ENCODE data around the gene FICD.

FICD gene

DNA sequence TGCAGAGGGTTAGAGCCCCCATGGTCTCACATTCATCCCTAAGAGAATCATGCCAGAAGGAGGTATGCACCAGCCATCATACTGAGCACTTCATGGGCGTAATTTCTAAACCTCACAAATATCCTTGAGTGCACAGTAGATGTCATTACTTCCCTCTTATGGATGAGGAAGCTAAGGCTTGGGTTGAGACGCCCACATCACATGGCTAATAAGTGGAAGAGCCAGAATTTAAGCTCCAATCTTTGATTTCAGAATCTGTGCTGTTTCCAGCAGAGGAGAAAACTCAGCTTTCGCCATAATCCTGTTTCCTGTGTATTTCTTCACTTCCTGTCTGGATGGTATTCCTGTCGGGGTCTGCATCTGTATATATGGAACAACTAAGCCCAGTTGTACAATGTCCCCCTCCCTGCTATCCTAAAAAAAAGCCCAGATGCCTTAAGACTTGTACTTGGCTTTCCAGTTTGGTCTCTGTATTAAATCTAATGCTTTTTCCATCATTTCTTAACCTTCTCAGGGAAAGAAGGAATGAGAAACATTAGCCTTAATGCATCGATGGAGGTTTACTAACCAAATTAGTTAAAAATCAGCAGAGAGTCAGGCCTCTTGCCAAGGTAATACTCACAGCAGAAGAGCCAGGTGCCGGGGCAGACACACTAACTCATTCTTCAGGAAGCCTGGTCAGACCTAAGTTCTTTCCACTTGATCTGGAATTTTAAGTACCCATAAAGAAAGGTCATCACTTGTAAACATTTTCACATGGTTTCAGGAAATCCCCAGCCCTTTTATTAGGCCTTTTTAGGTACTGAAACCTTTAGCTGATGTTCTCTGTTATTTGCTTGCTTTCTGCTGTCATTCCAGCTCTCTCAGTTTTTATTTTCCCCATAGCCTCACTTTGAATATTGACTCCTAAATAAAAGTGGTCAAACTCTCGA is 52.6 kb downstream of the FICD start:
- Histone ChIP-seq H3K4me1 (ENCODE audit: insufficient read depth, poor library complexity, severe bottlenecking) (peaks cover 6% of the 10 kb centered on the region), H3K4me3 (ENCODE audit: severe bottlenecking) (no peak overlapping the region), H3K9me3 (ENCODE audit: severe bottlenecking) (no peaks in the 10 kb centered on the region), H3K36me3 (ENCODE audit: low read depth) (peaks cover 58% of the 10 kb centered on the region), H3K27ac (ENCODE audit: poor library complexity, severe bottlenecking) (no peak overlapping the region), H3K27me3 (ENCODE audit: insufficient read depth, poor library complexity, severe bottlenecking) (no peaks in the 10 kb centered on the region)
- no peak for ATAC-seq (ENCODE audit: low read depth)
- no peak for TF ChIP-seq CTCF (IDR thresholded peaks at IDR 0.05; ENCODE audit: poor library complexity, severe bottlenecking)
- no peak for DNase-seq (ENCODE audit: low spot score)

DNA sequence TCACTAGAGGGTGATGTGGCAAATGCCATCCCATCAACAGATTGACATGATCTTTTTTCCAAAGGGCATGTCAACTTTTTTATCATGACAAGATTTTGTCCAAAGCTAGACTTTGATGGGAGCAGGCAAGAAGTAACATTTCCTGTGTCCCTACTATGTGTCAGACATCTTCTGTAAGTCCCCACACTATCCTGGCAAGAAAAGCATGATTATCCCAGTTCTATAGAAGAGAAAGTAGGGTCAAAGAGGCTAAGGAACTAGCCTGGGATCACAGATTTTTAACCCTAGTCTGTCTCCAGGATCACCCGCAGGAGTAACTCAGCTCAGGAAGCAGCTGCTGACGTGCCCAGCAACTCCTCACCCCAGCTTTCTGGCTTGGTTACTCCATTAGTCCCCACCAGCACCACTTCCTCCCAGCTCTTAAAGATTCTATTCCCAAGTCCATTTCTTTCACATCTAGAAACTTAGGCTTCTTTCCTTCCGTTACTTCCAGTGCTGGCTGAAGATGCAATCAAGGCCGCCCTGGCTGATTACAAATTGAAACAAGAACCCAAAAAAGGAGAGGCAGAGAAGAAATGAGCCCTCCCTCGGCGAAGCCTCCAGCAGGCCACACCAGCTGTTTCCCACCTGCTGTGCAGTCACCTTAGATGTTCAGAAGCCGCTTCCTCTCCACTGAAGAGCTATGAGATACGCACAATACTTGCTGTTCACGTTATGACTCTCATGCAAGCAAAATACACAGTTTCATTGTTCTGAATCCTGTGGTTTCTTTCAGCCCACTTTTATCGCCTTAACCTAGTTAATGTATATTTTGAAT is 53.5 kb downstream of the FICD start:
- DNase-seq (ENCODE audit: low spot score) (no peak), ATAC-seq (ENCODE audit: low read depth) (no peak)
- no peak overlapping the region for H3K27ac ChIP-seq (ENCODE audit: poor library complexity, severe bottlenecking)
- H3K4me3 ChIP-seq (ENCODE audit: severe bottlenecking) = no peak overlapping the region
- TF ChIP-seq CTCF (IDR thresholded peaks at IDR 0.05; ENCODE audit: poor library complexity, severe bottlenecking) = no peak
- no peaks in the 10 kb centered on the region for H3K27me3 ChIP-seq (ENCODE audit: insufficient read depth, poor library complexity, severe bottlenecking)
- H3K4me1 ChIP-seq (ENCODE audit: insufficient read depth, poor library complexity, severe bottlenecking) = peaks cover 6% of the 10 kb centered on the region
- H3K9me3 ChIP-seq (ENCODE audit: severe bottlenecking) = no peaks in the 10 kb centered on the region
- H3K36me3 ChIP-seq (ENCODE audit: low read depth) = peaks cover 58% of the 10 kb centered on the region

All from RWPE2 (cell line).